ENCODE data around the gene FAM81A. TPM values are rescaled to one million over a fixed set of nuclear protein-coding genes. Genes with fewer than 3 reads are reported as not detected.
A peak's percentile ranks its signal among the peaks of the same experiment; 100 is the strongest.

The FAM81A gene
- total and polyA plus RNA-seq, 9 of the 15 experiments (the other 6 are each of a cell fraction or from before 2014, with no cell fraction given): not detected

GRCh38 chr15:59524331-59524731, 86.3 kb downstream of the FAM81A start:
- H3K4me1 ChIP-seq (replicated peaks in 1 of 2; ENCODE audit: control insufficient read depth in 2 of 2, insufficient read depth in 2 of 2, low read length in 2 of 2): no peaks in the 10 kb centered on the region
- POLR2A ChIA-PET: no interaction called here
- no peak overlapping the region for H3K4me3 ChIP-seq
- no peaks in the 10 kb centered on the region for H3K79me2 ChIP-seq (ENCODE audit: control insufficient read depth, insufficient read depth, low read length)
- no peak; the same call in 2 of the 3 replicates for ATAC-seq
- H2AFZ ChIP-seq (ENCODE audit: low read depth, low read length): peak overlapping the region; percentile 58
- DNase-seq (ENCODE audit: extremely low read depth in 1 of 4, low spot score in 3 of 4): no peak
- no peak overlapping the region for H3K9ac ChIP-seq (ENCODE audit: insufficient read depth in 1 of 2, low read depth in 2 of 2, low read length in 2 of 2)
- TF ChIP-seq MCM7 (IDR thresholded peaks at IDR 0.05): no peak
- TF ChIP-seq ILK (tag; IDR thresholded peaks at IDR 0.05; ENCODE audit: borderline replicate concordance, low read depth): no peak
- TF ChIP-seq CCNT2 (IDR thresholded peaks at IDR 0.05; ENCODE audit: borderline replicate concordance, extremely low read depth, insufficient read length, low read depth, low read length): no peak
- no peak for TF ChIP-seq ZBTB34 (CRISPR knock-in tag; IDR thresholded peaks at IDR 0.05)
- TF ChIP-seq, protein P1, sequence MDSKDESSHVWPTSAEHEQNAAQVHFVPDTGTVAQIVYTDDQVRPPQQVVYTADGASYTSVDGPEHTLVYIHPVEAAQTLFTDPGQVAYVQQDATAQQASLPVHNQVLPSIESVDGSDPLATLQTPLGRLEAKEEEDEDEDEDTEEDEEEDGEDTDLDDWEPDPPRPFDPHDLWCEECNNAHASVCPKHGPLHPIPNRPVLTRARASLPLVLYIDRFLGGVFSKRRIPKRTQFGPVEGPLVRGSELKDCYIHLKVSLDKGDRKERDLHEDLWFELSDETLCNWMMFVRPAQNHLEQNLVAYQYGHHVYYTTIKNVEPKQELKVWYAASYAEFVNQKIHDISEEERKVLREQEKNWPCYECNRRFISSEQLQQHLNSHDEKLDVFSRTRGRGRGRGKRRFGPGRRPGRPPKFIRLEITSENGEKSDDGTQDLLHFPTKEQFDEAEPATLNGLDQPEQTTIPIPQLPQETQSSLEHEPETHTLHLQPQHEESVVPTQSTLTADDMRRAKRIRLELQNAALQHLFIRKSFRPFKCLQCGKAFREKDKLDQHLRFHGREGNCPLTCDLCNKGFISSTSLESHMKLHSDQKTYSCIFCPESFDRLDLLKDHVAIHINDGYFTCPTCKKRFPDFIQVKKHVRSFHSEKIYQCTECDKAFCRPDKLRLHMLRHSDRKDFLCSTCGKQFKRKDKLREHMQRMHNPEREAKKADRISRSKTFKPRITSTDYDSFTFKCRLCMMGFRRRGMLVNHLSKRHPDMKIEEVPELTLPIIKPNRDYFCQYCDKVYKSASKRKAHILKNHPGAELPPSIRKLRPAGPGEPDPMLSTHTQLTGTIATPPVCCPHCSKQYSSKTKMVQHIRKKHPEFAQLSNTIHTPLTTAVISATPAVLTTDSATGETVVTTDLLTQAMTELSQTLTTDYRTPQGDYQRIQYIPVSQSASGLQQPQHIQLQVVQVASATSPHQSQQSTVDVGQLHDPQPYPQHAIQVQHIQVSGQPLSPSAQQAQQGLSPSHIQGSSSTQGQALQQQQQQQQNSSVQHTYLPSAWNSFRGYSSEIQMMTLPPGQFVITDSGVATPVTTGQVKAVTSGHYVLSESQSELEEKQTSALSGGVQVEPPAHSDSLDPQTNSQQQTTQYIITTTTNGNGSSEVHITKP (IDR thresholded peaks at IDR 0.05; ENCODE audit: partially characterized antibody): no peak
- TF ChIP-seq BRD4 (IDR thresholded peaks at IDR 0.05): no peak
- TF ChIP-seq NFYB (IDR thresholded peaks at IDR 0.05; ENCODE audit: extremely low read depth, insufficient read length): no peak
- TF ChIP-seq PRMT5 (CRISPR knock-in tag; IDR thresholded peaks at IDR 0.05): no peak
- no peak for TF ChIP-seq NR4A1 (CRISPR knock-in tag; IDR thresholded peaks at IDR 0.05)
- TF ChIP-seq NR4A1 (tag; IDR thresholded peaks at IDR 0.05): no peak
- no peak for TF ChIP-seq DNMT1 (IDR thresholded peaks at IDR 0.05)
- TF ChIP-seq ZNF699 (CRISPR knock-in tag; IDR thresholded peaks at IDR 0.05; ENCODE audit: insufficient replicate concordance): no peak
- no peak for TF ChIP-seq CBX5 (IDR thresholded peaks at IDR 0.05; ENCODE audit: borderline replicate concordance, low read depth)
- TF ChIP-seq TARDBP (IDR thresholded peaks at IDR 0.05): no peak
- no peak for TF ChIP-seq RNF2 (IDR thresholded peaks at IDR 0.05)
- TF ChIP-seq RNF219 (CRISPR knock-in tag; IDR thresholded peaks at IDR 0.05): no peak
- TF ChIP-seq ZKSCAN8 (CRISPR knock-in tag; IDR thresholded peaks at IDR 0.05): no peak
- no peaks in the 10 kb centered on the region for H3K9me3 ChIP-seq (replicated peaks; ENCODE audit: control insufficient read depth, insufficient read depth, low read depth, low read length)
- no peaks in the 10 kb centered on the region for H3K9me1 ChIP-seq (ENCODE audit: control insufficient read depth, insufficient read depth, low read length)
- no peaks in the 10 kb centered on the region for H4K20me1 ChIP-seq (replicated peaks; ENCODE audit: control insufficient read depth, insufficient read depth, low read length)
- no peaks in the 10 kb centered on the region for H3K36me3 ChIP-seq (ENCODE audit: control insufficient read depth, insufficient read depth, low read length)
- WGBS (ENCODE audit: insufficient coverage, low coverage, missing lambda C conversion rate): 10% methylated on average over 5 of the region's 5 CpGs
- peaks cover 17 to 21% of the 10 kb centered on the region in 2 experiments; a peak in 4 of 5 replicates for H3K27me3 ChIP-seq (ENCODE audit: control insufficient read depth in 2 of 2, insufficient read depth in 2 of 2, low read length in 2 of 2)
- FAIRE-seq: no peak
- intact Hi-C loops (cut with micrococcal nuclease) (no loop called here), in situ Hi-C loops (cut with MboI) (no loop called here)
- H3K27ac ChIP-seq (ENCODE audit: extremely low read depth, low read depth, low read length): no peak overlapping the region
- no peak overlapping the region for H3K4me2 ChIP-seq (ENCODE audit: insufficient read depth, low read length)
- no TSS peak for BruUV-seq (replicated peaks)
- CTCF ChIA-PET (ENCODE audit: low intra/inter-chr PET ratio): no interaction called here

Measured in K562 (cell line).